Esophagus muscularis mucosa (tissue), 4 donors: ENCODE measurements around the gene NPAS4. TPM values are rescaled to one million over a fixed set of nuclear protein-coding genes. Genes with fewer than 3 reads are reported as not detected.
A peak's percentile ranks its signal among the peaks of the same experiment; 100 is the strongest.
"Not testable (repeated sequence)": the region's sequence is repeated elsewhere in the genome, so short reads cannot be mapped to it uniquely, and the experiment has no call there.

Source experiments
- DNase-seq: peaks from one replicate; pipeline ENCODE4 v3.0.0-alpha.2; 2017; ENCODE audit errors: extremely low spot score
- H3K27ac ChIP-seq, 4 donors: fragments of 200-600 bp; sonication (generic); replicated peaks in 1 of 4; 1 replicate in 3 of 4; 2 replicates in 1 of 4; pipeline ENCODE4 v1.5.1; 2016 to 2019; ENCODE audit warnings: mild to moderate bottlenecking in 1 of 4
- H3K27me3 ChIP-seq, 4 donors: fragments of 200-600 bp; sonication (generic); one replicate each; pipeline versions ENCODE4 v1.5.1 to v1.6.0; 2016 to 2019
- H3K36me3 ChIP-seq, 4 donors: fragments of 200-600 bp; sonication (generic); one replicate each; pipeline ENCODE4 v1.5.1; 2016 to 2019
- H3K4me1 ChIP-seq, 4 donors: fragments of 200-600 bp; sonication (generic); one replicate each; pipeline ENCODE4 v1.5.1; 2016 to 2019
- H3K4me3 ChIP-seq, 4 donors: fragments of 200-600 bp; sonication (generic); 1 replicate in 2 of 4; 2 replicates in 2 of 4; pipeline ENCODE4 v1.5.1; 2016 to 2019; ENCODE audit warnings: mild to moderate bottlenecking in 4 of 4, moderate library complexity in 1 of 4
- H3K9me3 ChIP-seq, 4 donors: fragments of 200-600 bp; sonication (generic); 1 replicate in 3 of 4; 2 replicates in 1 of 4; pipeline ENCODE4 v1.5.1; 2016 to 2019
- CTCF ChIP-seq, 3 experiments: fragments of 200-600 bp in 2 of 3; fragments of 450-650 bp in 1 of 3; sonication (generic) in 2 of 3; IDR thresholded peaks; one replicate each; pipeline ENCODE4 v1.5.1; 2017 to 2019; ENCODE audit warnings: antibody characterized with exemption in 3 of 3, mild to moderate bottlenecking in 2 of 3, moderate library complexity in 1 of 3
- EP300 ChIP-seq: sonication (generic); formaldehyde crosslinking; IDR thresholded peaks from one replicate; pipeline ENCODE4 v1.6.1; 2017; ENCODE audit warnings: antibody characterized with exemption
- POLR2A ChIP-seq: fragments of 450-650 bp; IDR thresholded peaks from one replicate; pipeline ENCODE4 v1.6.1; 2017; ENCODE audit warnings: antibody characterized with exemption, moderate library complexity, mild to moderate bottlenecking, low read depth
- POLR2AphosphoS5 ChIP-seq, 2 donors: sonication (generic); formaldehyde crosslinking; IDR thresholded peaks; one replicate each; pipeline ENCODE4 v1.6.1; 2017; ENCODE audit warnings: antibody characterized with exemption in 2 of 2
- WGBS: methylation state at CpG from one replicate; pipeline ENCODE4 v1.1.5; 2018; 5-methylcytosine and 5-hydroxymethylcytosine counted together
- intact Hi-C: fragments of 100-400 bp; cut with DNase I; formaldehyde crosslinking; loops from one replicate; pipeline ENCODE4 v1.15.1; 2023
- total RNA-seq, 4 donors: library from RNA; depleted of rRNA; stranded (reverse); fragments of >200 nt; gene quantifications; one replicate each; pipeline versions ENCODE4 v1.1.0 to v1.2.1, GENCODE V29; 2016

NPAS4 gene
- total RNA-seq = 1 to 10 TPM; 1.2 to 2.9 (median 1.5) TPM

DNA sequence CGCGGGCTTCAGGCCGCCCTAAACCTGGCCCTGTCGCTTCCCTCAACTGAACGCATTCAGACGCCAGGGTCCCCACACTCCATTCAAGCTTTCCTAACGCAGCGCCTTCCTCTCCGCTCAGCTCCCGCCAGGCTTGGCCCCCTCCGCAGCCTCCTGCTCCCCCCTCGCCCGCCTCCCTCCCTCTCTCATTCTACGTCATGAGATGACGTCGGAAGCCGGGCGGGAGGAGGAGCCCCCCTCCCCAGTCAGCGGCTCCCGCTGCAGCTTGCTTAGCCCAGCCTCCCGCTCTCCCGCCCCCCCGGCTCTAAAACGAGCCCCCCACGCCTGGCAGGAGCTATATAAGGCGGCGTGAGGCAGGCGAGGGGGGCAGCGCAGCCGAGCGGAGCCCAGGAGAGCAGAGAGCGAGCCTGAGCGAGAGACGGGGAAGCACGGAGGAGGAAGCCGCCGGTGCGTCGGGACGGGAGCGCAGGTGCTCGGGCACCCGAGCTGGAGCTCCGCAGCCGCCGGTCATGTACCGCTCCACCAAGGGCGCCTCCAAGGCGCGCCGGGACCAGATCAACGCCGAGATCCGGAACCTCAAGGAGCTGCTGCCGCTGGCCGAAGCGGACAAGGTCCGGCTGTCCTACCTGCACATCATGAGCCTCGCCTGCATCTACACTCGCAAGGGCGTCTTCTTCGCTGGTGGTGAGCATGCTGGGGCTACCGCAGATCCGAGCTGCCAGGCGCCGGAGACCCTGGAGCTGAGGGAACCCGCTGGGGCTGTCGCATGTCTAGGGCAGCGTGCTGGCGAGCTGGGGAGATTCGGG lies at the start of gene NPAS4:
Gene NPAS4 (plus strand): TSS at position 365 of the 806 bp plus-strand sequence. CDS start 145 bp downstream, at position 510.
- Histone ChIP-seq H3K9me3 (peaks cover 0 to 3% (median 0%) of the 10 kb centered on the region in 4 donors), H3K4me3 (no peak within 1 kb of the TSS), H3K27me3 (no peaks in the 10 kb centered on the region), H3K36me3 (peaks cover 0 to 45% (median 25%) of the 10 kb centered on the region in 4 donors), H3K4me1 (peaks cover 36 to 44% (median 40%) of the 10 kb centered on the region in 4 donors), H3K27ac (peak within 1 kb of the TSS in 3 of 4 donors; percentile 46 to 72 (median 57))
- TF ChIP-seq POLR2AphosphoS5 (IDR thresholded peaks at IDR 0.05) (no peak), POLR2A (no peak)
- intact Hi-C loops = no loop called here
- WGBS = 29% methylated on average over 37 of the region's 71 CpGs
- no peak for DNase-seq

DNA sequence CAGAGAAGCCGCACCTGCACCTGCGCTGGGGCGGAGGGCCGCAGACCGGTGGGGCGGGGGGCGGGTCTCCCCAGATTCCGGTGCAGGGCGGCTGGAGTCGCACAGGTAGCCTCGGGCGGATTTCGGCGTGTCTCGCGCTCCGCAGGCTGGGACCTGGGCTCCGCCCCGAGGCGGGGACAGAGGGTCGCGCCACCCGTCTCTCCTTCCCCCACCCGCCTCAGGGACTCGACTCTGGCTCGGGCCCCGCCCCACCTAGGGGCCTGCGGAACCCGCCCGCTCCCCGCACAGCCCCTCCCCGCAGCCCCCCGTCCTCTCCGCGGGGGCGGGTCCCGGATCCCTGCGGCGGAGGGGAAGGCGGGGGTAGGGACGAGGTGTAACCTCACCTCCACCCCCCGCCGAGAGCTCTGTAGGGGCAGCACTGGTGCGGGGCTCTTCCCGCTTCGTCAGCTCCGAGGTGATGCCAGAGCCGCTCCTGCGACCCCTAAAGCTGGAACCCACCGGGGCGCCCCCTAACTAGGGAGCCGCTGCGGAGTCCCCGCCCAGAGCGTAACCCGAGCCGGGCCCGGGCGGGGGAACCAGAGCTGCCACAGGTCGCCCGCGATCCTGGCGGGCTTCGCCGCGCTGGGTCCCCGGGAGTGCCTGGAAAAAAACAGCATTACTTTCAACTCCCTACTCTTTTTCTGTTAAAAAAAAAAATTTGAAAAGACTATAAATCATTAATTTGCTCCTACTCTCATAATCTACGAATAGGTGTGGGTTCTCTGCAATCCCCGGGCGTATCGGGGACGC lies 49.0 kb upstream of the NPAS4 start, which contains the start of gene SLC29A2:
Gene SLC29A2 (minus strand): TSS at position 134 of the 789 bp plus-strand sequence. CDS start 169 bp downstream, outside the sequence.
- no peaks in the 10 kb centered on the region for H3K9me3 ChIP-seq
- peak within 1 kb of the TSS; percentile 74 to 88 (median 84) for H3K4me3 ChIP-seq
- peak within 1 kb of the TSS; percentile 56 to 63 (median 60) for H3K27ac ChIP-seq
- WGBS = 1% methylated on average over 36 of the region's 72 CpGs
- peaks cover 21 to 30% (median 26%) of the 10 kb centered on the region in 4 donors for H3K4me1 ChIP-seq
- intact Hi-C loops = no loop called here
- TF ChIP-seq EP300 = no peak
- no peak for TF ChIP-seq POLR2AphosphoS5 (IDR thresholded peaks at IDR 0.05)
- no peak for TF ChIP-seq POLR2A
- no peak for TF ChIP-seq CTCF (IDR thresholded peaks at IDR 0.05)
- H3K27me3 ChIP-seq = peaks cover 0 to 26% (median 0%) of the 10 kb centered on the region in 4 donors
- H3K36me3 ChIP-seq = peaks cover 0 to 10% (median 0%) of the 10 kb centered on the region in 4 donors
- no peak for DNase-seq

DNA sequence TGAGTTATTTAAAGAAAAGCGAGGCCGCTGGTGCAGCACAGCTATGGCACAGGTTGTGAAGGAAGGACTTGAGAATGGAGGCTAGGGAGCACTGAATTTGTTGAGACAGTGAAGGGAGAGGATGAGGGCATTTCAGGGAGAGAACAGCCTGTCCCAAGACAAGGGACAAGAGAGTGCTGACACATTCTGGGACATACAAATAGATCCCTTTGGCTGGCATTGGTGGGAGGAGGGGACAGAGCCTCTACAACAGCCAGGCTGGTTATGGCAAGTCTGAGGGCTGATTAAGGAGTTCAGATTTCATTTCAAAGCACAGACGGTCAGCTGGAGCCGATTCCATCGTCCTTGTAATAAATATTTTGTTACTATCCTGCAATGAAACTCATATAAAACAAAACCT lies 47.6 kb upstream of the NPAS4 start:
- TF ChIP-seq POLR2AphosphoS5 (IDR thresholded peaks at IDR 0.05) = no peak
- WGBS = 65% methylated on average over 5 of the region's 5 CpGs

DNA sequence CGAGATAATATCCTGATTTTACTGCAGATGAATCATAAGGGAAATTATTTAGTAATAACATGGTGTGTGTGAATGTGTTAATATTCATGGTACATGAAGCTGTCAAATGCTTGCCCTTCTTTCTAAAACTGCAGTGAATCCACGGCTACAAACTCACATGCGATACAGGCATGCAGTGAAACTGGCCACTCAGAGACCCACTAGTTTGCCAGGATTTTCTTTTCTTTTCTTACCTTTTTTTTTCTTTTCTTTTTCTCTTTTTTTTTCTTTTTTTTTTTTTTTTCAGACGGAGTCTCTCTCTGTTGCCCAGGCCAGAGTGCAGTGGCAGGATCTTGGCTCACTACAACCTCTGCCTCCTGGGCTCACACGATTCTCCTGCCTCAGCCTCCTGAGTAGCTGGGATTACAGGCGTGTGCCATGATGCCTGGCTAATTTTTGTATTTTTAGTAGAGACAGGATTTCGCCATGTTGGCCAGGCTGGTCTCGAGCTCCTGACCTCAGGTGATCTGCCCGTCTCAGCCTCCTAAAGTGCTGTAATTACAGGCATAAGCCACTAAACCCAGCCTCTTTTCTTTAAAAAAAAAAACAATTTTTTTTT lies 47.0 kb upstream of the NPAS4 start:
- WGBS = 75% methylated on average over 9 of the region's 9 CpGs
- intact Hi-C loops, H3K4me3 ChIP-seq, H3K27ac ChIP-seq, H3K36me3 ChIP-seq, H3K9me3 ChIP-seq, DNase-seq: not testable (repeated sequence)
- peaks cover 0 to 42% (median 0%) of the 10 kb centered on the region in 4 donors for H3K27me3 ChIP-seq
- H3K4me1 ChIP-seq = peaks cover 21 to 30% (median 26%) of the 10 kb centered on the region in 4 donors

More for the DNA sequence above, 47.6 kb upstream of the NPAS4 start:
- Histone ChIP-seq H3K27ac (no peak overlapping the region), H3K4me1 (peaks cover 21 to 30% (median 26%) of the 10 kb centered on the region in 4 donors), H3K36me3 (peaks cover 0 to 9% (median 0%) of the 10 kb centered on the region in 4 donors), H3K27me3 (peaks cover 0 to 37% (median 0%) of the 10 kb centered on the region in 4 donors), H3K4me3 (no peak overlapping the region), H3K9me3 (no peaks in the 10 kb centered on the region)
- no peak for DNase-seq
- intact Hi-C loops = no loop called here

DNA sequence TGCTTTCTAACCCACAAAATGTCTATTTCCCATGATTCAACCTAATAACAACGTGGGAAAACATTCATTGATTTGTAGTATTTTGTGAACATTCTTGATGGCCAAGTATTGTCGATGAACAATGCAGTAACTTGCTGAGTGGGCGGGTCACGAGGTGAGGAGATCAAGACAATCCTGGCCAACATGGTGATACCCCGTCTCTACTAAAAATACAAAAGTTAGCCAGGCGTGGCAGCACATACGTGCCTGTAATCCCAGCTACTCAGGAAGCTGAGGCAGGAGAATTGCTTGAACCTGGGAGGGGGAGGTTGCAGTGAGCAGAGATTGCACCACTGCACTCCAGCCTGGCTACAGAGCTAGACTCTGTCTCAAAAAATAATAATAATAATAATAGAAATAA lies 40.6 kb upstream of the NPAS4 start:
- intact Hi-C loops, H3K36me3 ChIP-seq, H3K27ac ChIP-seq, DNase-seq, H3K9me3 ChIP-seq, H3K4me3 ChIP-seq, H3K4me1 ChIP-seq: not testable (repeated sequence)
- peaks cover 0 to 71% (median 0%) of the 10 kb centered on the region in 4 donors for H3K27me3 ChIP-seq
- 28% methylated on average over 7 of the region's 7 CpGs for WGBS

DNA sequence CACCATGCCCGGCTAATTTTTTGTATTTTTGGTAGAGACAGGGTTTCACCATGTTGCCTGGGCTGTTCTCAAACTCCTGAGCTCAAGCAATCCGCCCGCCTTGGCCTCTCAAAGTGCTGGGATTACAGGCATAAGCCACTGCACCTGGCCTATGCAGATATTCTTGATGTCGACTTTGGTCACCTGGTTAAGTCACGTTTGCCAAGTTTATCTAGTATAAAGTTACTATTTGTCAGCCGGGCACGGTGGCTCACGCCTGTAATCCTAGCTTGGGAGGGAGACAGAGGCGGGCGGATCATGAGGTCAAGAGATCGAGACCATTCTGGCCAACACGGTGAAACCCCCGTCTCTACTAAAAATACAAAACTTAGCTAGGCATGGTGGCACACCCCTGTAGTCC lies 36.5 kb upstream of the NPAS4 start:
- H3K4me3 ChIP-seq, H3K36me3 ChIP-seq, H3K4me1 ChIP-seq, H3K27ac ChIP-seq, DNase-seq, intact Hi-C loops, H3K9me3 ChIP-seq: not testable (repeated sequence)
- H3K27me3 ChIP-seq = peaks cover 0 to 44% (median 0%) of the 10 kb centered on the region in 4 donors
- WGBS = 77% methylated on average over 13 of the region's 13 CpGs
